PFSK-1 (cell line): ENCODE measurements around the gene ACTG2.

ENCODE experiments used
- FOXP2 ChIP-seq: optimal IDR thresholded peaks from 2 replicates; pipeline ENCODE3; 2011; ENCODE audit warnings: borderline replicate concordance, control low read depth, inconsistent platforms; ENCODE audit not compliant: insufficient read depth; ENCODE audit errors: extremely low read length, extremely low read depth
- POLR2AphosphoS5 ChIP-seq: IDR thresholded peaks from 2 replicates; pipeline ENCODE4 v1.6.1; 2012; ENCODE audit warnings: low read depth, mild to moderate bottlenecking, control low read depth, low read length, moderate library complexity
- SIN3A ChIP-seq: IDR thresholded peaks from 2 replicates; pipeline ENCODE4 v1.6.1; 2012; ENCODE audit warnings: mild to moderate bottlenecking, low read length, moderate library complexity, borderline replicate concordance; ENCODE audit not compliant: insufficient read depth
- TAF1 ChIP-seq: IDR thresholded peaks from 2 replicates; pipeline ENCODE4 v1.6.1; 2012; ENCODE audit warnings: low read length, control low read depth, borderline replicate concordance; ENCODE audit not compliant: insufficient read depth

- peak; percentile 88 for TF ChIP-seq FOXP2
- peak; percentile 92; the same call in 1 of the 2 replicates for TF ChIP-seq SIN3A
- TF ChIP-seq TAF1 = peak; percentile 91; the same call in 1 of the 2 replicates
- TF ChIP-seq POLR2AphosphoS5 = peak; percentile 96
Observed at GRCh38 chr2:73926493-73927327, 33.9 kb downstream of the ACTG2 start, which contains the start of gene DGUOK.
